ENCODE measurements around the gene MARCKSL1. TPM values are rescaled to one million over a fixed set of nuclear protein-coding genes. Genes with fewer than 3 reads are reported as not detected.

MARCKSL1 gene
- total and polyA plus RNA-seq, 2 of the 13 experiments (the other 11 are each of a cell fraction or from before 2014, with no cell fraction given) = 81.9 to 155 TPM

DNA sequence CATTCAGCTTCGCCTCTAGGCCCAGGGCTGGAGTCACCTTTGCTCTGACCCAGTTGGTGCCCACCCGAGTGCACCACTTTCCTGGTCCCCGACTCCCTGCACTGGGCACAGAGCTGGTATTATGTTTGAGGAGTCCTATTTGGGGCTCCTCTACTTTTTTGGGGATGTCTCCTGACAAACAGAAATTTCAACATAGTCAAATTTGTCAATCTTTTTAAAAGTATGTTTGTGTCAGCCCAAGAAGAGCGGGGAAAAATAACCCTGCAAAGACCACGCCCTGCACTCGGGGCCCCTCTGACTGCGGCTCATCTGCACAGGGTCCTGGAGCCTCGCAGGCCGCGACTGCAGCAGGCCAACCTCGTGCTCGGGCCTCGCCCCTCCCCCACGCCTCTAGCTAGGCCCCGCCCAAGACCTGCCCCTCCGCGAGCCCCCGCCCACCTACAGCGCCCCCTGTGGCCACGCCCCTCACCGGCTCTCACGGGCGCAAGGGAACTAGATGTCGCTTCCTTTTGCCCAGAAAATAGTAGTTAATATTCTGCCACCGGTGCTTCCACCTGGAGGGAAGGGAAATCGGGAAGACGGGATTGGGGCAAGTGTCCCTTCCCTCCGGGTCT lies 14.9 kb upstream of the MARCKSL1 start (continued):
- no peak for TF ChIP-seq ZNF382 (CRISPR knock-in tag; IDR thresholded peaks at IDR 0.05; ENCODE audit: borderline replicate concordance)
- no peak for TF ChIP-seq SPEN (CRISPR knock-in tag; IDR thresholded peaks at IDR 0.05; ENCODE audit: low read depth)
- no peak for TF ChIP-seq PLRG1 (conservative IDR thresholded peaks at IDR 0.05)
- TF ChIP-seq, protein P1, sequence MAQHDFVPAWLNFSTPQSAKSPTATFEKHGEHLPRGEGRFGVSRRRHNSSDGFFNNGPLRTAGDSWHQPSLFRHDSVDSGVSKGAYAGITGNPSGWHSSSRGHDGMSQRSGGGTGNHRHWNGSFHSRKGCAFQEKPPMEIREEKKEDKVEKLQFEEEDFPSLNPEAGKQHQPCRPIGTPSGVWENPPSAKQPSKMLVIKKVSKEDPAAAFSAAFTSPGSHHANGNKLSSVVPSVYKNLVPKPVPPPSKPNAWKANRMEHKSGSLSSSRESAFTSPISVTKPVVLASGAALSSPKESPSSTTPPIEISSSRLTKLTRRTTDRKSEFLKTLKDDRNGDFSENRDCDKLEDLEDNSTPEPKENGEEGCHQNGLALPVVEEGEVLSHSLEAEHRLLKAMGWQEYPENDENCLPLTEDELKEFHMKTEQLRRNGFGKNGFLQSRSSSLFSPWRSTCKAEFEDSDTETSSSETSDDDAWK (CRISPR knock-in tag; IDR thresholded peaks at IDR 0.05) = no peak
- no peak for TF ChIP-seq HMGA1 (CRISPR knock-in tag; conservative IDR thresholded peaks at IDR 0.05)
- TF ChIP-seq GATA4 (IDR thresholded peaks at IDR 0.05; ENCODE audit: borderline replicate concordance, low read depth) = no peak
- no peak for TF ChIP-seq ZNF33B (CRISPR knock-in tag; IDR thresholded peaks at IDR 0.05)
- no peak for TF ChIP-seq HDAC6 (IDR thresholded peaks at IDR 0.05; ENCODE audit: low read depth, low read length)
- no peak for TF ChIP-seq IKZF4 (CRISPR knock-in tag; IDR thresholded peaks at IDR 0.05; ENCODE audit: borderline replicate concordance, low read depth, not compliant biosample characterization)
- TF ChIP-seq ERF (CRISPR knock-in tag; IDR thresholded peaks at IDR 0.05) = peak; percentile 84; the same call in 1 of the 2 replicates
- no peak for TF ChIP-seq MTA3 (CRISPR knock-in tag; IDR thresholded peaks at IDR 0.05)
- peak; percentile 53 for TF ChIP-seq NCOA2 (CRISPR knock-in tag; IDR thresholded peaks at IDR 0.05)
- 0 out of 2 replicates have a peak, but pooled peaks have one; percentile 44 for TF ChIP-seq ZNF652 (CRISPR knock-in tag; IDR thresholded peaks at IDR 0.05; ENCODE audit: borderline replicate concordance, low read depth)
- TF ChIP-seq, protein P2, sequence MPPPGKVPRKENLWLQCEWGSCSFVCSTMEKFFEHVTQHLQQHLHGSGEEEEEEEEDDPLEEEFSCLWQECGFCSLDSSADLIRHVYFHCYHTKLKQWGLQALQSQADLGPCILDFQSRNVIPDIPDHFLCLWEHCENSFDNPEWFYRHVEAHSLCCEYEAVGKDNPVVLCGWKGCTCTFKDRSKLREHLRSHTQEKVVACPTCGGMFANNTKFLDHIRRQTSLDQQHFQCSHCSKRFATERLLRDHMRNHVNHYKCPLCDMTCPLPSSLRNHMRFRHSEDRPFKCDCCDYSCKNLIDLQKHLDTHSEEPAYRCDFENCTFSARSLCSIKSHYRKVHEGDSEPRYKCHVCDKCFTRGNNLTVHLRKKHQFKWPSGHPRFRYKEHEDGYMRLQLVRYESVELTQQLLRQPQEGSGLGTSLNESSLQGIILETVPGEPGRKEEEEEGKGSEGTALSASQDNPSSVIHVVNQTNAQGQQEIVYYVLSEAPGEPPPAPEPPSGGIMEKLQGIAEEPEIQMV (CRISPR knock-in tag; IDR thresholded peaks at IDR 0.05; ENCODE audit: low read depth) = no peak
- TF ChIP-seq, protein P3, sequence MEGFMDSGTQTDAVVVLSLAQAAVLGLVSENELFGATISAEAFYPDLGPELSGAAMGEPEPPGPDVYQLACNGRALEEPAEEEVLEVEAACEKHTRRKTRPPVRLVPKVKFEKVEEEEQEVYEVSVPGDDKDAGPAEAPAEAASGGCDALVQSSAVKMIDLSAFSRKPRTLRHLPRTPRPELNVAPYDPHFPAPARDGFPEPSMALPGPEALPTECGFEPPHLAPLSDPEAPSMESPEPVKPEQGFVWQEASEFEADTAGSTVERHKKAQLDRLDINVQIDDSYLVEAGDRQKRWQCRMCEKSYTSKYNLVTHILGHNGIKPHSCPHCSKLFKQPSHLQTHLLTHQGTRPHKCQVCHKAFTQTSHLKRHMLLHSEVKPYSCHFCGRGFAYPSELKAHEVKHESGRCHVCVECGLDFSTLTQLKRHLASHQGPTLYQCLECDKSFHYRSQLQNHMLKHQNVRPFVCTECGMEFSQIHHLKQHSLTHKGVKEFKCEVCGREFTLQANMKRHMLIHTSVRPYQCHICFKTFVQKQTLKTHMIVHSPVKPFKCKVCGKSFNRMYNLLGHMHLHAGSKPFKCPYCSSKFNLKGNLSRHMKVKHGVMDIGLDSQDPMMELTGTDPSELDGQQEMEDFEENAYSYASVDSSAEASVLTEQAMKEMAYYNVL (CRISPR knock-in tag; IDR thresholded peaks at IDR 0.05; ENCODE audit: borderline replicate concordance) = peak; percentile 61; the same call in 1 of the 2 replicates
- TF ChIP-seq ISX (CRISPR knock-in tag; conservative IDR thresholded peaks at IDR 0.05) = no peak
- TF ChIP-seq BRD4 (CRISPR knock-in tag; IDR thresholded peaks at IDR 0.05) = no peak
- TF ChIP-seq JARID2 (CRISPR knock-in tag; IDR thresholded peaks at IDR 0.05; ENCODE audit: insufficient replicate concordance) = no peak
- TF ChIP-seq ZFP82 (CRISPR knock-in tag; IDR thresholded peaks at IDR 0.05; ENCODE audit: borderline replicate concordance) = no peak
- TF ChIP-seq ZNF451 (CRISPR knock-in tag; IDR thresholded peaks at IDR 0.05) = no peak
- no peak for TF ChIP-seq GPN1 (CRISPR knock-in tag; IDR thresholded peaks at IDR 0.05; ENCODE audit: borderline replicate concordance)
- TF ChIP-seq SMARCC2 (IDR thresholded peaks at IDR 0.05) = no peak
- TF ChIP-seq, protein P4, sequence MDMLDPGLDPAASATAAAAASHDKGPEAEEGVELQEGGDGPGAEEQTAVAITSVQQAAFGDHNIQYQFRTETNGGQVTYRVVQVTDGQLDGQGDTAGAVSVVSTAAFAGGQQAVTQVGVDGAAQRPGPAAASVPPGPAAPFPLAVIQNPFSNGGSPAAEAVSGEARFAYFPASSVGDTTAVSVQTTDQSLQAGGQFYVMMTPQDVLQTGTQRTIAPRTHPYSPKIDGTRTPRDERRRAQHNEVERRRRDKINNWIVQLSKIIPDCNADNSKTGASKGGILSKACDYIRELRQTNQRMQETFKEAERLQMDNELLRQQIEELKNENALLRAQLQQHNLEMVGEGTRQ (IDR thresholded peaks at IDR 0.05; ENCODE audit: low read depth, low read length) = no peak
- TF ChIP-seq, protein P4 (CRISPR knock-in tag; IDR thresholded peaks at IDR 0.05; ENCODE audit: borderline replicate concordance) = no peak
- no peak for TF ChIP-seq NCOA1 (CRISPR knock-in tag; IDR thresholded peaks at IDR 0.05)
- no peak for TF ChIP-seq MED1 (CRISPR knock-in tag; IDR thresholded peaks at IDR 0.05)

Measured in HepG2 (cell line).